Osteocyte (in vitro differentiated cells): ENCODE measurements around the gene SLFN5. TPM values are rescaled to one million over a fixed set of nuclear protein-coding genes. Genes with fewer than 3 reads are reported as not detected.
A peak's percentile ranks its signal among the peaks of the same experiment; 100 is the strongest.

Experiments
- DNase-seq: peaks from one replicate; pipeline ENCODE4 v3.0.0; 2021; ENCODE audit warnings: mixed read lengths; ENCODE audit not compliant: unreplicated experiment; ENCODE audit errors: extremely low spot score
- H3K27ac Mint-ChIP-seq: one replicate; pipeline ENCODE4 v1.8.0; 2021; ENCODE audit warnings: mild to moderate bottlenecking, mixed read lengths; ENCODE audit not compliant: unreplicated experiment
- H3K27me3 Mint-ChIP-seq: one replicate; pipeline ENCODE4 v1.8.0; 2021; ENCODE audit warnings: mixed read lengths; ENCODE audit not compliant: unreplicated experiment
- H3K36me3 Mint-ChIP-seq: one replicate; pipeline ENCODE4 v1.8.0; 2021; ENCODE audit warnings: mixed read lengths; ENCODE audit not compliant: unreplicated experiment
- H3K4me1 Mint-ChIP-seq: one replicate; pipeline ENCODE4 v1.8.0; 2021; ENCODE audit warnings: mixed read lengths; ENCODE audit not compliant: unreplicated experiment
- H3K4me3 Mint-ChIP-seq: one replicate; pipeline ENCODE4 v1.8.0; 2021; ENCODE audit warnings: mild to moderate bottlenecking, moderate library complexity, mixed read lengths; ENCODE audit not compliant: unreplicated experiment
- H3K9me3 Mint-ChIP-seq: one replicate; pipeline ENCODE4 v1.8.0; 2021; ENCODE audit warnings: mixed read lengths; ENCODE audit not compliant: unreplicated experiment
- total RNA-seq: library from RNA; stranded (reverse); gene quantifications from 2 replicates; pipeline ENCODE4 v1.2.1, GENCODE V29; 2021
- TF ChIP-seq, protein P1 (sequence below): fragments of 200-600 bp; sonication (generic); IDR thresholded peaks from 2 replicates; pipeline ENCODE4 v1.5.0; 2021; ENCODE audit warnings: antibody characterized with exemption, mild to moderate bottlenecking, moderate library complexity

Gene SLFN5
- total RNA-seq, 1 donor from 2014 or later, result 79.0 TPM

DNA sequence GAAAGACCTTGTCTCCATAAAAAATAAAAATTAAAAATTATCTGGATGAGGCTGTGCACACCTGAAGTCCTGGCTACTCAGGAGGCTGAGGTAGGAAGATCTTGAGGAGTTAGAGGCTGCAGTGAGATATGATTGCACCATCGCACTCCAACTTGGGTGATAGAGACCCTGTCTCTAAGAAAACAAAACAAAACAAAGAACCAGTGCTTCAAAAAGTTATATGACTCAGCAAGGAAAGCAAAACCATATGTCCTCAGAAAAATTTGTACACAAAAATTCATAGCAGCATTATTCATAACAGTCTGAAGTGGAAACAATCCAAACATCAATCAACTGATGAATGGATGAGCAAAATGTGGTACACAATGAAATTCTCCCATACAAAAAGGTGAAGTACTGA lies 48.9 kb downstream of the SLFN5 start:
- Mint-ChIP-seq H3K4me3 (no peak overlapping the region), H3K36me3 (no peaks in the 10 kb centered on the region), H3K4me1 (peaks cover 45% of the 10 kb centered on the region), H3K9me3 (peaks cover 29% of the 10 kb centered on the region), H3K27ac (peak overlapping the region; percentile 6), H3K27me3 (peaks cover 6% of the 10 kb centered on the region)
- TF ChIP-seq, protein P1, sequence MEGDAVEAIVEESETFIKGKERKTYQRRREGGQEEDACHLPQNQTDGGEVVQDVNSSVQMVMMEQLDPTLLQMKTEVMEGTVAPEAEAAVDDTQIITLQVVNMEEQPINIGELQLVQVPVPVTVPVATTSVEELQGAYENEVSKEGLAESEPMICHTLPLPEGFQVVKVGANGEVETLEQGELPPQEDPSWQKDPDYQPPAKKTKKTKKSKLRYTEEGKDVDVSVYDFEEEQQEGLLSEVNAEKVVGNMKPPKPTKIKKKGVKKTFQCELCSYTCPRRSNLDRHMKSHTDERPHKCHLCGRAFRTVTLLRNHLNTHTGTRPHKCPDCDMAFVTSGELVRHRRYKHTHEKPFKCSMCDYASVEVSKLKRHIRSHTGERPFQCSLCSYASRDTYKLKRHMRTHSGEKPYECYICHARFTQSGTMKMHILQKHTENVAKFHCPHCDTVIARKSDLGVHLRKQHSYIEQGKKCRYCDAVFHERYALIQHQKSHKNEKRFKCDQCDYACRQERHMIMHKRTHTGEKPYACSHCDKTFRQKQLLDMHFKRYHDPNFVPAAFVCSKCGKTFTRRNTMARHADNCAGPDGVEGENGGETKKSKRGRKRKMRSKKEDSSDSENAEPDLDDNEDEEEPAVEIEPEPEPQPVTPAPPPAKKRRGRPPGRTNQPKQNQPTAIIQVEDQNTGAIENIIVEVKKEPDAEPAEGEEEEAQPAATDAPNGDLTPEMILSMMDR, result no peak
- no peak for DNase-seq

DNA sequence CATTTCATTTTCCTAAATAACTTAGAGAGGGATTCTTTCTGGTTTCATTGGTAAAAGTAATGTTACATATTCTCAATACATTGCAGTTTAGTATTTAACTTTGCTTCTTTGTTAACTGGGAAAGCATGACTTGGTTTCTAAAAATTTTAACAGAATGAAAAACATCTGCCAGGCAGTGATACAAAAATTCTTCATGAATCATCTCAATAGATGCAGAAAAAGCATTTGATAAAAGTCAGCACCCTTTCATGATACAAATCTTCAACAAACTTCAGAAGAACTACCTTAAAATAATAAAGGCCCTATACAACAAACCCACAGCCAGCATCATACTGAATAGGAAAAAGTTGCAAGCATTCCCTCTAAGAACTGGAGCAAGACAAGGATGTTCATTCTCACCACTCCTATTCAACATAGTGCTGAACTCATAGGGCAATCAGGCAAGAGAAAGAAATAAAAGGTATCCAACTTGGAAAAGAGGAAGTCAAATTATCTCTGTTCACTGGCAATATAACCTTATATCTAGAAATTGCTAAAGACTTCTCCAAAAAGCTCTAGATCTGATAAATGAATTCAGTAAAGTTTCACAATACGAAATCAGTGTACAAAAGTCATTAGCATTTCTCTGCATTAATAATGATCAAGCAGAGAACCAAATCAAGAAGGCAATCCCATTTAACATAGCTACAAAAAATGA lies 50.4 kb downstream of the SLFN5 start:
- H3K4me1 Mint-ChIP-seq, result peaks cover 47% of the 10 kb centered on the region

DNA sequence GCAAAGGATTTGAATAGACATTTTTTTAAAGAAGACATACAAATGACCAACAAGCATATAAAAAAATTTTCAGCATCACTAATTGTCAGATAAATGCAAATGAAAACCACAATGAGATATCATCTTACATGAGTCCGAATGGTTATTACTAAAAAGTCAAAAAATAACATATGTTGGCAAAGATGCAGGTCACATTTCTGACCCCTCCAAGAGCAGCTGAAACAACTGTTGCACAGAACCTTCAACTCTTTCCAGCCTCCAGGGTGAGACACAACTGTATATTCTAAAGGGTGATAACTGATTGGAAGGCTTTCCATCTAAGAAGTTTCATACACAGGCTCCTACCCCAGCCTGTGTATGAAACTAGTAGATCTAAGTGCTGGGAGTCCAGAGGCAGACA lies 51.9 kb downstream of the SLFN5 start:
- peaks cover 2% of the 10 kb centered on the region for H3K27me3 Mint-ChIP-seq
- no peak overlapping the region for H3K4me3 Mint-ChIP-seq
- peak overlapping the region; percentile 68 for H3K27ac Mint-ChIP-seq
- no peaks in the 10 kb centered on the region for H3K36me3 Mint-ChIP-seq
- H3K9me3 Mint-ChIP-seq, result peaks cover 28% of the 10 kb centered on the region
- peaks cover 47% of the 10 kb centered on the region for H3K4me1 Mint-ChIP-seq
- TF ChIP-seq, protein P1, result no peak
- no peak for DNase-seq

More for the DNA sequence above, 50.4 kb downstream of the SLFN5 start:
- TF ChIP-seq, protein P1, result no peak
- H3K27ac Mint-ChIP-seq, result no peak overlapping the region
- no peaks in the 10 kb centered on the region for H3K36me3 Mint-ChIP-seq
- no peak for DNase-seq
- H3K4me3 Mint-ChIP-seq, result no peak overlapping the region
- H3K9me3 Mint-ChIP-seq, result peaks cover 39% of the 10 kb centered on the region
- peaks cover 6% of the 10 kb centered on the region for H3K27me3 Mint-ChIP-seq

DNA sequence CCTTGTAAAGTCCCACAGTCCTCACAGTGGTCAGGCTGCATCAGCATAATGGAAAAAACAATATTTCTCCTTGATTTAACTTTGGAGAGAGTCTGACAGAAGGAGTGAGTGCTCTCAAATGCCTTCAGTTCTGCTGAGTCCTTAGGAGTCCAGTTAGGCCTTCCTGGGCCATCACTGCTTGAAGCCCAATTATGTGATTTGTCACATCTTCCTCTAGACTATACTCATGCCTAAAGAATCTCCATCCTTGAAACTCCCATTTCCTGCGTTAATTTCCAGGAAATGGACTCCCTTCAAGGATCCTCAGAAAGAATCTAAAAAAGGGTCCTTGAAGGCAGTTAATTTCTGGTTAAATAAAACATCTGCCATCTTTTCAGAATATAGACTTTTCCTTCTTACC lies 52.8 kb downstream of the SLFN5 start:
- Mint-ChIP-seq H3K4me1 (peaks cover 47% of the 10 kb centered on the region), H3K4me3 (no peak overlapping the region), H3K9me3 (peaks cover 28% of the 10 kb centered on the region), H3K36me3 (no peaks in the 10 kb centered on the region), H3K27ac (peak overlapping the region; percentile 68), H3K27me3 (peaks cover 2% of the 10 kb centered on the region)
- DNase-seq, result no peak
- TF ChIP-seq, protein P1, result no peak

DNA sequence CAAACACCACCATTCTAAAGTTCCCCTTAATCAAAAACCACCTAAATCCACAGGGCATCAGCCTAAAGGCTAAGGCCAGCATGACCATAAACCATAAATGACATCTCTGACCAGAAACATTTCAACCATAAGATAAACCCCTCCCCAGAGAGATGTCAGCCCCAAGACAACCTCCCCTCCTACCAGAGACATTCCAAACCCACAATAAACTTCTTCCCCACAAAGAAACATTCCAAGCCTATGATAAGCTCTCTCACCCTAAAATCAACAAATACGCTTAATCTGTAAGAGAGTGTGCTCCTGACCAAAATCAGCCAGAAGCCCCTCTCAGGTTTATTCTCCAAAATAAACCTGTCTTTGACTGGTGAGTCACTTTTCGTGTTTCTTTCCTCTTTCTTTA lies 54.8 kb downstream of the SLFN5 start:
- H3K27me3 Mint-ChIP-seq, result peaks cover 2% of the 10 kb centered on the region
- DNase-seq, result no peak
- H3K4me1 Mint-ChIP-seq, result peaks cover 35% of the 10 kb centered on the region
- H3K9me3 Mint-ChIP-seq, result peaks cover 33% of the 10 kb centered on the region
- TF ChIP-seq, protein P1, result no peak
- H3K27ac Mint-ChIP-seq, result no peak overlapping the region
- no peaks in the 10 kb centered on the region for H3K36me3 Mint-ChIP-seq
- no peak overlapping the region for H3K4me3 Mint-ChIP-seq
